Left cardiac atrium (tissue), 4 donors: Measurements from ENCODE around the gene LRRC2. TPM values are rescaled to one million over a fixed set of nuclear protein-coding genes. Genes with fewer than 3 reads are reported as not detected.
"Not testable (repeated sequence)": the region's sequence is repeated elsewhere in the genome, so short reads cannot be mapped to it uniquely, and the experiment has no call there.

Experiments used
- ATAC-seq, 2 donors: fragments of 200-7000 bp; cut with Tn5 transposase; one replicate each; pipeline ENCODE4 v1.9.1; 2020; ENCODE audit warnings: mild to moderate bottlenecking in 2 of 2, moderate library complexity in 2 of 2
- DNase-seq: peaks from one replicate; pipeline ENCODE4 v3.0.0-alpha.2; 2020
- intact Hi-C, 2 donors: fragments of 100-400 bp; cut with DNase I; formaldehyde crosslinking; loops; one replicate each; pipeline versions ENCODE4 v1.14.1 to v1.15.1; 2022 to 2023
- total RNA-seq, 2 donors: library from RNA; stranded (reverse); fragmentation: NEBNext Ultra II Directional; extraction: Animal tissue kit (Norgen Biotek cat#: 25700); gene quantifications; one replicate each; pipeline ENCODE4 v1.2.1, GENCODE V29; 2021
- donor health status: DM: no; HTN: yes; CAD: no.
- donor health status: DM: no; HTN: yes; CAD: no; lungs with severe emphysema.
- donor health status: DM: yes; HTN: yes; CAD: no.
- donor health status: Dilated cardiomyopathy.

LRRC2 gene
- total RNA-seq, 2 donors from 2014 or later: 14.3 to 20.5 TPM

DNA sequence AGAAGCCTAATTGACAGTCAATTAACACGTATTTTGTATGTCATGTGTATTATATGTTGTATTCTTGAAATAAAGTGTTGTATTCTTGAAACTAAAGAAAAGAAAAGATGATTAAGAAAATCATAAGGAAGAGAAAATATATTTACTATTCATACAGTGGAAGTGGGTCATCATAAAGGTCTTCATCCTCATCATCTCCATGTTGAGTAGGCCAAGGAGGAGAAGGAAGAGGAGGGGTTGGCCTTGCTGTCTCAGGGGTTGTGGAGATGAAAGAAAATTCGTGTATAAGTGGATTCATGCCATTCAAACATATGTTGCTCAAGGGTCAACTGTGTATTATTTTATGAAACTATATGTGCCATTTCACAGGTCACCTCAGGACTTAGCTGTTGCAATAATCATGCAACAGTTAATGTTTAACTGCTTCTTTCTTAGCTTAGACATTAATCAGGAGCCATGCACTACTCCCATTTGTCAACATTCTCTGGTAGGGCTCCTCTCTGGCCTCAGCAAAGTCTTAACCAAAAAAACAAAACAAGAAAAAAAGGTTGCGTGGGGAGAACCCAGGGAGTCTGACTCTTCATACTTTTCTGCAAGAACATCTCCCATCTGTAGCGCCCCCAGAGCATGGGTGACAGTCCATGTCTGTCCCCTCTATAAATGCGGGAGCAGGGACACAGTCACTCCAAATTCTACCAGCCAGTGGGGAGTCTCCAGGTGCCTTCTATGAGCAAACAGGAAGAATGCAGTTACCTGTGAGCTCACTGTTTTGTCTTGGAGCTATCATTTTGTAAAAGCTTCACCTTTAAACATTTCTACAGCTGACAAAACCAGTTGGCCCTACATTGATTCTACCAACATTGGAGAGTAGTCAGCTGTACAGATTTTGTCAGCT, 19.9 kb upstream of the LRRC2 start:
- no peak for ATAC-seq
- intact Hi-C loops: no loop called here
- DNase-seq: no peak

DNA sequence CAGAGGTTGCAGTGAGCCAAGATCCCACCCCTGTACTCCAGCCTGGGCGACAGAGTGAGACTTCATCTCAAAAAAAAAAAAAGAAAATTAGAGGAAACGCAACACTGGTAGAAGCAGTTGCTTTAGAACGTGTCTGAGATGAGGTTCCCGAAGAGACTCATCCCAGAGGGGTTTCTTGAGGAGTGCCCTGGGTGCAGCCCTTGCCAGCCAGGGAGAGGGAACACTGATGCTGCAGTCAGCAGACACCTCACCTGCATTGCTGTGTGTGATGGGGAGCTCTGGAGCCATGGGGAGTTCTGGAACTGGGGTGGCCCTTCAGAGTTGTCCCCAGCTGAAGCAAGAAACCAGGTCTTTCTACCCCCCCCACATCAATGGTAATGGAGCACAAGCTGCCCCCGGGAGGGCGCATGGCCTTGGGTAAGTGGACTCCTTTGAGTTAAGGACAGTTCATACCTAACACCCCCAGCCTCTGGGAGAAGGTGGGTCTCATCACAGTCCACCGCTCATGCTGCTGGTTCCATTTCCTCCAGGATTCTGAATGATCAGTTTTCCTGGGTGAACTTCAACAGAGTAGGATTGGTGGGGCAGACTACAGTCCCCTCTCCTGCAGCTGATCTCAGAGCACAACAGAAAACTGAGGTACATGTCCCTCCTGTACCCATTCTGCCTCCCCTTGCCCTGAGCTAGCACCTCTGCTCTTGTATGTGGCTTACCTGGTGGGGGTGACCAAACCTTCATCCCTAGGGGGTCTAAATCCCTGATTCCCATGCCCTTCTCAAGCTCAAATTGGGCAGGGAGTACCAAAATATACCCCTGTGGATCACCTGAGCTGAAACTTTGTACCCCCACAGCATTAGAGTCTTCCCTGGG, 18.7 kb upstream of the LRRC2 start:
- ATAC-seq: no peak
- no peak for DNase-seq
- intact Hi-C loops: no loop called here

DNA sequence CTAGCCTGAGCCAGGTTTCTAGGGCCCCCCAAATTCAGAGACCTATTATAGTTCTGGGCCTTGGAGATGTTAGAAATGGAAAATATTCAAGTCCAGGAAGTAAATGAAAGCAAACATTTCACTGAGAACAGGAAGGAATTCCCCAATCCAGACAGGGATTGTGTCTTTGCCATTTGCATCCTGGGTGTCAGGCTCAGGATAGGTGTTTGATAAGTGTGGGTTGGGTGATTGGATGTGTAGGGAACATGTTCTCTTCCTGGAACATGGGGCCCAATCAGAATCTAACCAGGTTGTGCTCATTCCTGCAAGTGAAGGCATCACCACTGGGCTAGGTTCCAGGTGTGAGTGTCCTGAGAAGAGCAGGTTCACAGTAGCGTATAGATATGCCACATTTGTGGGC, 14.6 kb upstream of the LRRC2 start:
- DNase-seq: no peak
- intact Hi-C loops: no loop called here
- ATAC-seq: no peak

DNA sequence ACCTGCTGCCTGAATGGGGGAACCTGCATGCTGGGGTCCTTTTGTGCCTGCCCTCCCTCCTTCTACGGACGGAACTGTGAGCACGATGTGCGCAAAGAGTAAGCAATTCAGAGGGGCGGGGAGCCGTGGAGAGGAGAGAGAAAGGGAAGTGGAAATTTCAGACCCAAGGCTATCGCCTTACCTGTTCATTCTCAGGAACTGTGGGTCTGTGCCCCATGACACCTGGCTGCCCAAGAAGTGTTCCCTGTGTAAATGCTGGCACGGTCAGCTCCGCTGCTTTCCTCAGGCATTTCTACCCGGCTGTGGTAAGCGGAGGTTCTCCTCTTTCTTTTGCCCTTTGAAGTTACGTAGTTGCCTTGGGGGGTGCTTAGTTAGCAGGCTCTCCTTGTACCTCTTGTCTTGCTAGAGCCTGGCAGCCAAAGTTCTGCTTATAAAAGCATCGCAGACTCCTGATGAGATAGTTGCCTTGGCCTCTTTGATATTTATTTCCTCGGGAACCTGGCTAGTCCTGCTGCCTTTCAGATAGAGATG, 13.7 kb upstream of the LRRC2 start:
- intact Hi-C loops: no loop called here
- no peak for ATAC-seq
- no peak for DNase-seq

DNA sequence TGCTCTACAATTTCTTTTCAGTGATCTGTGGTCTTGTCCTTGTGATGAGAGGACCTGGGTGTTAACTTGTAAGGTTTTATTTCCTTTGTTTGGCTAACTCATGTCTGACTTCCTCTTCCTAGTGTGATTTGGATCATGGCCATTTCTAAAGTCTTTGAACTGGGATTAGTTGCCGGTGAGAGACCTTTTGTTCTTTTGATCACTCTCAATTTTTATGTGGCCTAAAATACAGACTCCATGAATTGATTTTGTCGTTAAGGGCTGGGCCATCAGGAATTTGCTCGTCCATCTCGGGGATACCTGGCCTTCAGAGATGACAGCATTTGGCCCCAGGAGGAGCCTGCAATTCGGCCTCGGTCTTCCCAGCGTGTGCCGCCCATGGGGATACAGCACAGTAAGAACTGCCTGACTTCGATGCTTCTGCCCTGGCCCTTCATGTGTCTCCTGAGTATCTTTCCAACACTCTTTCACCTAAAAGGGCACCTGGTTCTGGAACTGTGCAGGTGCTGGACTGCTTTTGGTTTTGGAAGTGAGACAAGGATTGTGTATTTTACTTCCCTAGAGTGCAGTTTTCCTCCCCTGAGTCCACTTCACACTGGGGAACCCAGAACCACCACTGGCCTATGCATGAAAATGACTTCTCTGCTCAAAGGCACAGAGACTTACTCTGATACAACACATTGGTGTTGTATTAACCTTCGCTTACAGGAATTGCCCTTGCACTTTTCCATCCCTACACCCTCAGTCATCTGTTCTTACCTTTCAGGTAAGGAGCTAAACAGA, 13.1 kb upstream of the LRRC2 start:
- ATAC-seq (no peak), DNase-seq (no peak)
- intact Hi-C loops: no loop called here

DNA sequence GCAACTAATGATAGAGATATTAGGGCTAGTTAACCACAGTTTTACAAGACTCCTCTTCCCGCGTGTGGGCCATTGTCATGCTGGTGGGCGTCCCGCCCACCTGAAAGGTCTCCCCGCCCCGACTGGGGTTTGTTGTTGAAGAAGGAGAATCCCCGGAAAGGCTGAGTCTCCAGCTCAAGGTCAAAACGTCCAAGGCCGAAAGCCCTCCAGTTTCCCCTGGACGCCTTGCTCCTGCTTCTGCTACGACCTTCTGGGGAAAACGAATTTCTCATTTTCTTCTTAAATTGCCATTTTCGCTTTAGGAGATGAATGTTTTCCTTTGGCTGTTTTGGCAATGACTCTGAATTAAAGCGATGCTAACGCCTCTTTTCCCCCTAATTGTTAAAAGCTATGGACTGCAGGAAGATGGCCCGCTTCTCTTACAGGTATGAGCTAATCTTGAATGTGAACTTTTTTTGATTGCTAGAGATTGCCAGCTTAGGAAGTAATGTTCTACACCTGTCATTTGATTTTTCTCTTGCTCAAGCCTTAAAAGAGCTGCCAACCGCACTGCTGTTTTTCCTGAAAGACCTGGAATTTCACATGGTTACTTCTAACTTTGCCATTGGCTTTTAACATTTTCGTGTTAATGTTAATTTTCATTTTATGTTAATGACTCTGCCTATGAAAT, 11.6 kb upstream of the LRRC2 start:
- not testable (repeated sequence) for ATAC-seq

DNA sequence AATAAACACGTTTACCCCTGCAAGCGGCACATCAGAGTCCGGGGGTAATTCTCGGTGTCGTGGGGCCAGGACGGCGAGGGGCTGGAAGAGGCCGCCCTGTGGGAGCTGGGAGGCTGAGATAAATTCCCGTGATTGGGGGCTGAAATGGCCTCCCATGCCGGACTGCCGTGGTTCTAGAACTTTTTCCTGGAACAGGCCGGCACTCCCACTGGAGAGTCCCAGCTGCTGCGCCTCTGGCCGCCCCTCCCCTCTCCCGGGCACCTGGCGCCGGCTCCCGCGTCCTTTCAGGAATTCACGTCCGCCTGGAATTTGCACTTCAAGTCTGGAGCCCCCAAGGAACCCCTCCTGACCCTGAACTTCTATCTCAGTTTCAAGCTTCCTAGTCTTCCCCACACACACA, 10.8 kb upstream of the LRRC2 start:
- DNase-seq: no peak
- peak in 1 of 2 donors; percentile 19 for ATAC-seq
- intact Hi-C loops: no loop called here

More for the DNA sequence above, 11.6 kb upstream of the LRRC2 start:
- intact Hi-C loops, DNase-seq: not testable (repeated sequence)

DNA sequence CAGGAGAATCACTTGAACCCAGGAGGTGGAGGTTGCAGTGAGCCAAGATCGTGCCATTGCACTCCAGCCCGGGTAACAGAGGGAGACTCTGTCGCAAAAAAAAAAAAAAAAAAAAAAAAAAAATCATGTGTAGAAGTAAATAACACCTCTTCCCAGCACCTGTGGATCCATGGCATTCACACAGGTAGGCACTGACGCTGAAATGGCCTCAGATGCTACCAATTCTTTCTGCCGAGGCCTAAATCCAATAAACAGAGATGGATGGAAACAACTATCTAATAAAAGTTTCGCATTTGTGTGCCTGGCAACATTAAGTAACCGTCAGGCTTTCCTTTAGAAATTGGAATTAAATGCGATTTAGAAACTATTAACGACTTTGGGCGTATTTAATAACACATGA, 10.3 kb upstream of the LRRC2 start:
- DNase-seq (no peak), ATAC-seq (no peak)
- intact Hi-C loops: no loop called here

DNA sequence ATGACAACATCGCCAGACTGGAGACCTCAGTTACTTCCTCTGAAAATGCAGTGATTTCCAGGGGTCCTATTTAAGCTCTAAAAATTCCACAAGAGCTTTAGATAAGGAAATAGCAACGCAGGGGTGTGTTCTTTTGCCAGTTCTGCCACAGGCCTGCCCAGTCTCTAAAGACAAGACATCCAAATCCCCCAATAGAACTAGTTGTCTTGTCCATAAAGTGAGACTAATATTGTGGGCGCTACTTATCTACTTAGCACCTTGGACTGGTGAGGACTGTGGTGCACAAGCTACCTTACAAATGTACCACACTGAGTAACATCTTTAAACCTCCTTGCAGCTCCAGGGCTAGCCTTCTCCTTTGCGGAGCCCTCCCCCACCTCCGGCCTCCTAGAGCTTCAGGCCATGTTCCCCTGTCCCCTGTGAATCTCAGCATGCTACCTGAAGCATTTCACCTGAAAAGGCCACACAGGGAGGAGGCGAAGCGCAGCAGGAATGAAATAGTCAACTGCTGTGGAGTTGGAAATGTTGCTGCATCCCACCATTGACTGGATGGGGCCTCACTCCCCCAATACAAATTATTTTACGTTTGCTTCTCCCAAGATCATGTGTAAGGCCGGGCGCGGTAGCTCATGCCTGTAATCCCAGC, 9.6 kb upstream of the LRRC2 start:
- DNase-seq: no peak
- no peak for ATAC-seq
- intact Hi-C loops: no loop called here

DNA sequence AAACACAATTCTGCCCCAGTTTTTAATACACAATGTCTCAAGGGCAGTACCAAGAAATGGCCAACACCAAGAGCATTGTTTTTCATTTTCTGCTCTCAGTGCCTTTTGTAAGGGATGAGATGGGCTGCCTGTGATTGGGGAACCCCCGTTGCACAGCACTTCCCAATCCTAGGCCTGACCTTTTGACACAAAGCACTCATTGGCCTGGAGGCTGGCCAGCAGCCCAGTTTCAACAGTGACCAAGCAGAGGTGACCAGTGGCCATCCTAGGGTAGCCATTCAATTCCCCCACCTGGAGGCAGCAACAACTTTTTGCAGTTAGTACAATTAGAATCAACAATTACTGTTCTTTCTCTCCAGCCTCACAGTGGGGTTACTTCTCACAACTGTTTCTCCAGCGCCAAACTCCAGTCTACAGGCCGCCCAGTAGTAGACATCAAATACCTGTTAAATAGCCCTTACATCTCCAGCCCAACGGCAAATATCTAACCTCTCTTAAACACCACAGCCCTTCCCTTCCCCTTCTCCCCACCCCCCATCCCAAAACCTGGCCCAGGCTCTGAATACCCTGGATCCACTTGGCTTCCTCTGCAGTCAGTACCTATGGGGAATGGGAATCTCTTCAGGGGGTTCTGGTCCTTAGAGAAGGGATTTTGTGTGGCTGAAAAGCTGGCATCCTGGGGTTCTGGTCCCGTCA, 8.9 kb upstream of the LRRC2 start:
- no peak for ATAC-seq
- DNase-seq: no peak
- intact Hi-C loops: no loop called here

DNA sequence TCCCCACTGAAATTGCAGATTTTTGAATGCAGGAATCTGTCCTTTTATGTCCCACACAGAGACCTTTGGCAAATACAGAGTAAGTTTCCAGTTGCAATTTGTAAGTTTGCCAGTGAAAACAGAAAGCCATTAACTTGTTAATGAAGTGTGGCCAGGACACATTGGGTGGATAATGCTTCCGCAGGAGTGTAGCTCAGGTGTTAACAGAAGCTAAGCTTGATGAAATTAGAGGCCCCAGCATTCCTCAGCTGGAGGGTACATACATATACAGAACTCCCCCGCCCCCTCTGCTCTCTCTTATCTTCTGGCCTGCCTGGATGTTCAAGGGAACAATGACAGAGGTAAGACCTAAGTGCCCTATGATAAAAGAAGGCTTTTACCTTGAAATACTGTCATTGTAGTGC, 8.1 kb upstream of the LRRC2 start:
- intact Hi-C loops: no loop called here
- ATAC-seq (no peak), DNase-seq (no peak)

DNA sequence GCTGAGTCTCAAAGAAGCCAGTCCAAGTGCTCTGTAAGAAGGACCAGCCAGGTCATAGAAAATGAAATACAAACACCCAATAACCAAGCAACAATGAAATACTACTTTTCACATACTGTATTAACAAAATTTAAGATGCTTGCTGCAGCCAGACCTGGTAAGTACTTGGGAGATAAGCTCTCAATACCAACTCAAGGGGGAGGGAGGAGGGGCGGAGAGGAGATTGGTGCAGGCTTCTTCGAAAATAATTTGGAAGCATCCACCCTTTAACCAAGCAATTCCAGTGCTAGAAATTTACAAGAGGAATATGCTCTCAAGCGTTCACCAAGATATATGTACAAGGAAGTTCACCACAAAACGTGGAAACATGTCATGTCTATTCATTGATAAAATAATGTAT, 7.6 kb upstream of the LRRC2 start:
- DNase-seq: no peak
- no peak for ATAC-seq
- intact Hi-C loops: no loop called here

DNA sequence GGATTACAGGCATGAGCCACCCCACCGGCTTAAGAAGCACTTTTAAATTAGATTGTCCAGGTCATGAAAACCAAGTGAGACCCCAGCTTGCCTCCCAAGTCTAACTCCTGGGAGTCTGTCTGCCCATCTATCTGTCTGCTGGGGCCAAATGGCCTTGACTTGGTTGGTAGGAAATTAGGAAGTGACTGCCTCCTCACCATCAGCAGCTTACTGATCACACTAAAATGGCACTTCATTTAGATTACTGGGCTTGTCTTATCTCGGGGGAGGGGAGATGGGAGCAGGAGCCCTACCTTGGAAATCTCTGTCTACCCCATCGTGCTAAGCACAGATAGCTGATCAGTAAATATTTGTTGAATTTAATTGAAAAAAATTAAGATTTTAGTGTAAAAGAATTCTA, 5.6 kb upstream of the LRRC2 start:
- no peak for DNase-seq
- intact Hi-C loops: no loop called here
- no peak for ATAC-seq

DNA sequence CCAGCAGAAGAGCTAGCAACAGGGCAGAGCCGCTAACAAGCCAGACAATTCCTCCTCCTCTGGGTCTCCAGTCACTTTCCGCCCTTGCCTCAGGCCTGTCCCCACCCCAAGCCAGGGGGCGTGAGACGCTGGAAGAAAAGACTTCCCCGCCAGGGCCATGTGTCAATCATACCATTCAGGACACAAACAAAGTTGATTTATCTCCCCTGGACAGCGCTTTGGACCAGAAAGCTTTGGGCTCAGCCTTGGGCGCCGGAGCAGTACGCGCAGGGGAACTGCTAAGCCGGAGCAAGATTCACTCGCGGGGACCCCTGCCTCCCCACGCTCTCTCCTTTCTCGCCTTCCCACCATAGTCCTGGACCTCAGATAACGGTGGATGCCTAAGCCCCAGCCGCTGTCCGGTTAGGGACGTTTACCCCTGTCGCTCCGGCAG, 479 bp downstream of the LRRC2 start:
- ATAC-seq (peak; percentile 45 to 57), DNase-seq (peak; percentile 34)
- intact Hi-C loops: no loop called here

DNA sequence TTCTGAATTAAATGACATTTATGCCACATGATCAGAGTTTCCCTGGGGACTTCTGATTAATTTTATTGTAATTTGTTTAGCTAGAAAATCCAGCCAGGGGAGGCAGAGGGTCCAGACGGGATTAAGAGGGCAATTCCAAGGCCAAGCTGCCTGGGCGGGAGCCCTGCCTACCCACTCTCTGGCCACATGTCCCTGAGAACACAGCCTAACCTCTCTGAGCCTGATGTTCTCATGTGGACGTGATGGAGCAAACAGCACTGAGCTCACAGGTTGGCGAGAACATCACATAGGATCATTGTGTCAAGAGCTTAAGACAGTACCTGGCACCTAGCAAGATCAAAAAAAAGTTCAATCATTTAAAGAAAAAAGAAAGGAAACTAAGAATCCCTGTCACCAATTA, 1.0 kb downstream of the LRRC2 start:
- no peak for DNase-seq
- ATAC-seq: no peak
- intact Hi-C loops: no loop called here

DNA sequence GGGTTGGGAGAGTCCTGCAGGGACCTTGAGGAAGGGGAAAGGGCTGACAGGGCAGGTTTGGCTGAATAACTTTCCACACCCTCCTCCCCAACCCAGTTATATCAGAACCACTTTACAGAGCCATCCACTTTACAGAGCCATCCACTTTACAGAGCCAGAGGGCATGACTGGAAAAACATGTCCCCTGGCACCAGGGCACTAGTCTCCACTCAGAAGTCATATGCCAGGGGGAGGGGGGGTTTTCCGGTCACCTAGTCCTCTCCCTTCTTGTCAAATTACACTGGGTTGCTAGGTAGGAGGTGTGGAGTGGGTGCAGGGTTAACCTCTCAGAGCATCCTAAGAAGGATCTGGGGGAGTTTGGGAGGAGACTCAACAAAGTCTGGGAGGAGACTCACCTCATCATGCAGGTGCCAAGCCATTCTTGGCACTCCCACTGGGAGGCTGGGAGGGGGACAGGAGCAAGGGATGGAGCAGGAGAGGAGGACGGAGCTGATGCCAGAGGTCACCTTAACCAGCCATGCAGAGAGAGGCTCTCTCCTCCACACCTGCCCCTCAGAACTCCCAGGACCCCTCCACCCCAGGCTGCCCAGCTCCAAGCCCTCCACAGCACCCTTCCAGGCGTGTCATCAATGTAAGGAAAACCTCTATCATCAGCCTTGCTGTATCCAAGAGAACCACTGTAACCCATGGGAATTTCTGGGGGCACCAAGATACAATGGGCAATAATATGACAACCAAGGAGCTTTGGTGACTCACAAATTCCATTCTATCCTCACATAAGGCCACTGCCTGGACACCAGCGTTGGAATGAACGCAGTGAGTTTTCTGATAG, 1.7 kb downstream of the LRRC2 start:
- intact Hi-C loops: no loop called here
- ATAC-seq (peak; percentile 7 to 60), DNase-seq (peak; percentile 34)

DNA sequence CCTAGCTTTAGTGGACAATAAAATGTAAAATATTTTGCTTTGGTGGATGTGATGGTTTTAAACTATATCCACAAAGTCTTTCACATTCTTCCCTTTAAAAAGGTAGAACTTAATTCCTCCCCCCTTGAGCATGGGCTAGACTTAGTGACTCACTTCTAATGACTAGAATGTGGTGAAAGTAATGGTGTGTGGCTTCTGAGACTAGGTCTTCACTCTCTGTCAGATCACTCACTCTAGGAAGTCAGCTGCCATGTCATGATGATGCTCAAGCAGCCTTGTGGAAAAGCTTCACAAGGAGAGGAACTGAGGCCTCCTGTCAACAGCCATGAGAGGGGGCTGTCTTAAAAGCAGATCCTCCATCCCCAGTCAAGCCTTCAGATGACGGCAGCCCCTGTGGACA, 4.2 kb downstream of the LRRC2 start:
- intact Hi-C loops: no loop called here
- DNase-seq (no peak), ATAC-seq (no peak)
